Measurements from ENCODE around the gene PDZRN4.

DNA sequence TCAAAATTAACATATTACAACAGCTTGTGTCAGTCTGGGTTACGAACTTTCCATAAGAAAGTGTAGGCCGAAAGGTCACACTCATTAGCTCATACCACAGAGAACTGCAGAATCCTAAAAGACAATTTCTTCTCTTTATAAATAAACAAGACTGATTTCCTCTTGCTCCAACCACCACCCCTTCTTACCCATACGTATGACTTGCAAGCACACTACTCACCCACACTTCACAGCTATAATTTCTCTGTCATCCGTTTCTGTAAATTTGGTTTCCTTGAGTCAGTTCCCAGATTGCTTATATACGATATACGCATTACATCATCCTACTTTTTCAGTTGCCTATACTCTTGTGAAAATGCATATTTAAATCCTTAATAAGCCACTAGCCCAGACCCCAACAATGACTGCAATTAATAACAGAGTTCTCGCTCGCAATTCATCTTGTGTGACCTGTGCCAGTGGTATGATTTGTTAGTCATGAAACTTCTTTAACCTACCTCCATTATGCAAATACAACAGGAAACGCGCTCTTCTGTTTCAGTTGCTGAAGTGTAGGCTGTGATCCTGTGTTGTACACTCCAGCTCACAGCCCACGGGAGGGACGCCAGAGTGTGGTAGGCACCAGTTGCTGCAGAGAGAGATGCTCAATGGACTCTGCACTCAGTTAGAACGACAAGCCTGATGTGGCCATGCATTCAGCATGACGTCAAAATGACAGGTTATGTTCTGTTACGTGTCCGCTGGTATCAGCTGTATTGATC, 417.6 kb downstream of the PDZRN4 start:
- TF ChIP-seq CTCF (IDR thresholded peaks at IDR 0.05) (no peak), POLR2AphosphoS5 (IDR thresholded peaks at IDR 0.05) (no peak), EP300 (IDR thresholded peaks at IDR 0.05) (no peak)

Measured in suprapubic skin (tissue), 4 donors.